ENCODE measurements around the gene FAM107B.

- no peak for TF ChIP-seq CREB1 (IDR thresholded peaks at IDR 0.05; ENCODE audit: low read depth)
- no peak for TF ChIP-seq TCF12 (IDR thresholded peaks at IDR 0.05; ENCODE audit: low read depth)
- TF ChIP-seq MAX (IDR thresholded peaks at IDR 0.05) = no peak
- no peak for TF ChIP-seq RAD21 (IDR thresholded peaks at IDR 0.05; ENCODE audit: low read depth)
- TF ChIP-seq ZBTB7A (IDR thresholded peaks at IDR 0.05; ENCODE audit: low read depth) = no peak
- no peak for TF ChIP-seq YY1 (IDR thresholded peaks at IDR 0.05; ENCODE audit: low read depth)
- no peak for TF ChIP-seq NFIC (IDR thresholded peaks at IDR 0.05)
- no peak for TF ChIP-seq REST (IDR thresholded peaks at IDR 0.05; ENCODE audit: low read depth)
Measured at GRCh38 chr10:14560791-14561765, 213.6 kb downstream of the FAM107B start.
